PFSK-1 (cell line): ENCODE results near the gene RNF130.

Experiments
- POLR2AphosphoS5 ChIP-seq: IDR thresholded peaks from 2 replicates; pipeline ENCODE4 v1.6.1; 2012; ENCODE audit warnings: low read depth, mild to moderate bottlenecking, control low read depth, low read length, moderate library complexity
- SIN3A ChIP-seq: IDR thresholded peaks from 2 replicates; pipeline ENCODE4 v1.6.1; 2012; ENCODE audit warnings: mild to moderate bottlenecking, low read length, moderate library complexity, borderline replicate concordance; ENCODE audit not compliant: insufficient read depth

GRCh38 chr5:179959641-179960040 lies 111.9 kb downstream of the RNF130 start:
- TF ChIP-seq SIN3A (no peak), POLR2AphosphoS5 (no peak)
